Keratinocyte (primary cell): ENCODE measurements around the gene AMACR.

Source experiments
- EZH2 ChIP-seq: IDR thresholded peaks from one replicate; pipeline ENCODE4 v1.6.1; 2012; ENCODE audit warnings: inconsistent platforms, mild to moderate bottlenecking, low read length, moderate library complexity
- TF ChIP-seq, protein P1 (sequence below), 3 experiments: IDR thresholded peaks in 1 of 3; conservative IDR thresholded peaks in 1 of 3; optimal IDR thresholded peaks in 1 of 3; 2 replicates in 2 of 3; 3 replicates in 1 of 3; pipeline versions ENCODE3 to v1.5.1; 2011; ENCODE audit warnings: low read length in 3 of 3, mild to moderate bottlenecking in 3 of 3, moderate library complexity in 2 of 3, control low read depth in 1 of 3, inconsistent platforms in 1 of 3; ENCODE audit not compliant: insufficient read depth in 2 of 3; ENCODE audit errors: extremely low read depth in 1 of 3

DNA sequence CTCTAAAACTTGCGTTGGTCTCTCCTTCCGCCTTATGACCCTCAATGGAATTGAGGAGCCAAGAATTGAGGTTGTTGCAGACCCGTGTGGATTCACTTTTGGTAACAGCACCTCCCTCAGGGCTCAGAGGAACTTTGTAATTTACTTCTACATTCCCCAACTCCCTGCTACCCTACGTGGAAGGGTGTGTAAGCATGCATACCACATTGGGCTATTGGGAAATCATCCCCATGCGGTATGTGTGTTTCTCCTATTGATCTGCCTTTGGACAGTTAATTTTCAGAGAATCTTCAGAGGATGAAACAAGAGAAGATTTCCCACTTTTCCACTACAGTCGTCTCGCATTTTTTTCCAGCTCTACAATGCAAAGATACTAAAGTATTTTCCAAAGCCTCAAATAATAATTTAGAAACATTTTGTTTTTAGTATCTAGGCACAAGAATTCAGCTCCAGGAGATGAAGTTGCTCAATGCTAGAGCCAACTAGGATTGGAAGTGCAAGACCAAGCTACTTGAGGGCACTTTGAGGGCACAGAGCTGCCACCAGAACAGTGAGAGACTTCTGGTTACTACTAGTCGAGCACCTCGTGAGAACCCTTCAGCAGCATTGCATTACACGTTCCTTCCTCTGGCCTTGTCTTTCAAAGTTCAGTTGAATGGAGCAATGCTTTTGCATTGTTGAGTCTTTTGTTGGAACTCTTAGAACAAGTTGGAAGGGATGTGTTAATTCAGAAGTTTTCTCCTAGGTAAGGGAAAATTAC lies 31.7 kb upstream of the AMACR start:
- TF ChIP-seq, protein P1, sequence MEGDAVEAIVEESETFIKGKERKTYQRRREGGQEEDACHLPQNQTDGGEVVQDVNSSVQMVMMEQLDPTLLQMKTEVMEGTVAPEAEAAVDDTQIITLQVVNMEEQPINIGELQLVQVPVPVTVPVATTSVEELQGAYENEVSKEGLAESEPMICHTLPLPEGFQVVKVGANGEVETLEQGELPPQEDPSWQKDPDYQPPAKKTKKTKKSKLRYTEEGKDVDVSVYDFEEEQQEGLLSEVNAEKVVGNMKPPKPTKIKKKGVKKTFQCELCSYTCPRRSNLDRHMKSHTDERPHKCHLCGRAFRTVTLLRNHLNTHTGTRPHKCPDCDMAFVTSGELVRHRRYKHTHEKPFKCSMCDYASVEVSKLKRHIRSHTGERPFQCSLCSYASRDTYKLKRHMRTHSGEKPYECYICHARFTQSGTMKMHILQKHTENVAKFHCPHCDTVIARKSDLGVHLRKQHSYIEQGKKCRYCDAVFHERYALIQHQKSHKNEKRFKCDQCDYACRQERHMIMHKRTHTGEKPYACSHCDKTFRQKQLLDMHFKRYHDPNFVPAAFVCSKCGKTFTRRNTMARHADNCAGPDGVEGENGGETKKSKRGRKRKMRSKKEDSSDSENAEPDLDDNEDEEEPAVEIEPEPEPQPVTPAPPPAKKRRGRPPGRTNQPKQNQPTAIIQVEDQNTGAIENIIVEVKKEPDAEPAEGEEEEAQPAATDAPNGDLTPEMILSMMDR (optimal IDR thresholded peaks at IDR 0.05 in 1 of 3, IDR thresholded peaks at IDR 0.05 in 1 of 3, conservative IDR thresholded peaks at IDR 0.05 in 1 of 3; ENCODE audit: extremely low read depth in 1 of 3, insufficient read depth in 2 of 3, low read length in 3 of 3) = no peak
- TF ChIP-seq EZH2 = no peak
